Measurements from ENCODE around the gene TACC2.
"Not testable (repeated sequence)": the region's sequence is repeated elsewhere in the genome, so short reads cannot be mapped to it uniquely, and the experiment has no call there.

Gene TACC2

DNA sequence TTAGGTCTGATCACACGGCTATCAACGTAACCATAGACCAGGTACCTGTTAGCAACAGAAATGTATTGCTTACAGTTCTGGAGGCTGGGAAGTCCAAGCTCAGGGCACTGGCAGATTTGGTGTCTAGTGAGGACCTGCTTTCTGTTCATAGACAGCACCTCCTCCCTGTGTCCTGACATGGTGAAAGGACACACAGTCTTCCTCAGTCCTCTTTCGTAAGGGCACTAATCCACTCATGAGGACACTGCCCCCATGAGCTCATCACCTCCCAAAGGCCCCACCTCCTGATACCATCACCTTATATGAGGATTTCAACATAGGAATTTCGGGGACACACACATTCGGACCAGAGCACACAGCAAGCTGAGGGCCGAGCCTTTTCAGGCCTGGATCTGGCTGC is 210.7 kb downstream of the TACC2 start:
- DNase-seq, result no peak

DNA sequence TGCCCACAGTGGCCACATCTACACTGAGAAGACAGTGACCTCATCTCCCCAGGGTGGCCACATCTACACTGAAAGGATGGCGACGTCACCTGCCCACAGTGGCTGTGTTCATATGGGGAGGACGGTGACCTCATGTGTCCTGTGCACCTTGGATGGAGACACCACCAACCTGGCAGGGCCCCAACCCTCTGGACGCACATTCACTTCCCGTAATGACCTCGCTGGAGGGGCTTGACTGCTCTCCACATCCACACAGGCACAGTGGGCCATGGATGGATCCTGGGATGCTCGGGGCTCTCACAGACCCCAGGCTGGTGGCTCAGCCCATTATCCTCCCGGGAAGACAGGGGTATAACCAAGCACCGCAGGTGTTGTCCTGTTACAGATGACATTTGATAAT is 212.4 kb downstream of the TACC2 start:
- no peak for DNase-seq

DNA sequence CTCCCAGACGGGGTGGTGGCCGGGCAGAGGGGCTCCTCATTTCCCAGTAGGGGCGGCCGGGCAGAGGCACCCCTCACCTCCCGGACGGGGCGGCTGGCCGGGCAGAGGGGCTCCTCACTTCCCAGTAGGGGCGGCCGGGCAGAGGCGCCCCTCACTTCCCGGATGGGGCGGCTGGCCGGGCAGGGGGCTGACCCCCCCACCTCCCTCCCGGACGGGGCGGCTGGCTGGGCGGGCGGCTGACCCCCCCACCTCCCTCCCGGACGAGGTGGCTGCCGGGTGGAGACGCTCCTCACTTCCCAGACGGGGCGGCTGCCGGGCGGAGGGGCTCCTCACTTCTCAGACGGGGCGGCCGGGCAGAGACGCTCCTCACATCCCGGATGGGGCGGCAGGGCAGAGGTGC is 214.2 kb downstream of the TACC2 start:
- DNase-seq, result not testable (repeated sequence)

DNA sequence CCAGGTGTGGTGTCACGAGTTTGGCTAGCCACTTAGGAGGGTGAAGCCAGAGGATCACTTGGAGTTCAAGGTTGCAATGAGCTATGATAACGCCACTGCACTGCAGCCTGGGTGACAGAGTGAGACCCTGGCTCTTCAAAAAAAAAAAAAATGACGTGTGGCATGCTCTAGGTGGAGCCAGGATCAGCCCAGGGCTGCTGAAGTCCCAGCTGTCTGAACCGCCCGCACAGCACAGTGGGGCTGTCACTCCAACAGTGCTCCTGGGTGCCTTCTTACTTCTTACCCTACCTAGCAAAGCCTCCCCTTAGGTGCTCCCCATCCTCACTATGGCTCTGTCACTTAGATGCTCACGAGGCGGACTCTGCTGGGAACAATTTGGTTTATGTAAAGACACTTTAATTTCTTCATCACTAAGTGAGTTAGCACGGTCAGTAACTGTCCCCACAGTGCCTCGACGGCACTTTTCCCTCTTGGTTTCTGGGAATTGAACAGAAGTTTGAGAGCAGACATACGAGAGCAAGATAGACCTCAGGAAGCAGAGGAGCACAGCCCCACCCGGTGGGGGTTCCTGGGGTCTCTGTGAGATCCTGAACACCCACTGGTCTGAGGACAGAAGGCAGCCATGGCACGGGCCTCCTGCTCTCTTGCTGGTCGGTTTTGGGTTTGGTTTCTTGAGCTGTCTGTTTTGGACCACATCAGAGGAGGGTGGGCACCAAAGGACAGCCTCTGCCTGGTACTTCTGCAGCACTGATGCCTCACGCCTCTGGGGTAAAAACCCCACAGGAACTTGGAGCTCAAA is 215.9 kb downstream of the TACC2 start:
- no peak for DNase-seq

DNA sequence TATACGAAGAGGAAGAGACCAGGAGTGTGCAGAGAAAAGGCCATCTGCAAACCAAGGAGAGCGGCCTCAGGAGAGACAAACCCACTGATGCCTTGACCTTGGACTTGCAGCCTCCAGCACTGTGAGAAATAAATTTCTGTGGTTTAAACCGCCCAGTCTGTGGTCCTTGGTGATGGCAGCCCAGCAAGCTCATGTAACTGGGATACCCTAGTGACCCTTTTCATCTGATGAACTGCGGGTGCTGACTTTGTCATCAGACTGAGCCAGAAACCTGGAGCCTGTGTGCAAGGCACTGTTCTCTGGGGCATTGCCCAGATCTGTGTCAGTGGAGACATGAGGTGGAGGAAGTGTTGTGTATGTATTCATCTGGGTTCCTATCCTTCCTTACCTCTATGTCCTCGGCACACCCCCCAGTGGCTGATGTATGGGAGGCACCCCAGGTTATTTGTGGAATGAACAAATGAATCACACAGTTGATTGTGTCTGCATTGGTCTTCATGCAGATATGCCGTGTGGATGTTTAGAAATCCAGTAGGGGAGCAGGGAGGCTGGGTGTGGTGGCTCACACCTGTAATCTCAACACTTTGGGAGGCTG is 217.6 kb downstream of the TACC2 start:
- no peak for DNase-seq

DNA sequence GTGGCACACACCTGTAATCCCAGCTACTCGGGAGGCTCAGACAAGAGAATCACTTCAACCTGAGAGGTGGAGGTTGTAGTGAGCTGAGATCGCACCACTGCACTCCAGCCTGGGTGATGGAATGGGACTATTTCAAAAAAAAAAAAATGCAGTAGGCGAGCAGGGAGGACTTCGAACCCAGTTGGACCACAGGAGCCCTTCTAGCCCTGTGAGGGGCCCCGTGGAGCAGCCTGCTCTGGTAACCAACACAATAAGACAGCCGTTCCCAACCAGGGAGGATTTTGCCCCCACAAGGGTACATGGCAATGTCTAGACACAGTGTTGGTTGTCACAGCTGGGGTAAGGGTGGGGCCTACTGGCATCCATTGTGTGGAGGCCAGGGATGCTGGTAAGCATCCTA is 218.2 kb downstream of the TACC2 start:
- no peak for DNase-seq

DNA sequence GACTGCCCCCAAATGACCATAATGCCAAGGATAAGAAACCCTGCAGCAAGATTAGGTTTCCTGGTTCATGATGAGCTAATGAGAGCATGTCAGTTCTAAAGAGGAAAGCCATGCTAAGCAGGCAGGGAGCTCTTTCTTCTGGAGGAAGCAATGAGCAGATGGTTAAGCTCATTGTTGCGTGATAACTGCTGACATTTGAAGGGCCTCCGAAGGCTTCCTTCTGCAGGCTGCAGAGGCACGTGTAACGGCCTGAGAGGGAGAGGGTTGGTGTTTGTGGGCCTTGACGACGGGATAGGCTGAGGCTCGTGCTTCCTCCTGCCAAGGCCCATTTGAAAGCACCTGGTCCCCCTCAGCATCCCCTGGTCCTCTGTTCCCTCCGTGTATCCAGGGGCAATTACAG is 218.6 kb downstream of the TACC2 start:
- DNase-seq, result no peak

DNA sequence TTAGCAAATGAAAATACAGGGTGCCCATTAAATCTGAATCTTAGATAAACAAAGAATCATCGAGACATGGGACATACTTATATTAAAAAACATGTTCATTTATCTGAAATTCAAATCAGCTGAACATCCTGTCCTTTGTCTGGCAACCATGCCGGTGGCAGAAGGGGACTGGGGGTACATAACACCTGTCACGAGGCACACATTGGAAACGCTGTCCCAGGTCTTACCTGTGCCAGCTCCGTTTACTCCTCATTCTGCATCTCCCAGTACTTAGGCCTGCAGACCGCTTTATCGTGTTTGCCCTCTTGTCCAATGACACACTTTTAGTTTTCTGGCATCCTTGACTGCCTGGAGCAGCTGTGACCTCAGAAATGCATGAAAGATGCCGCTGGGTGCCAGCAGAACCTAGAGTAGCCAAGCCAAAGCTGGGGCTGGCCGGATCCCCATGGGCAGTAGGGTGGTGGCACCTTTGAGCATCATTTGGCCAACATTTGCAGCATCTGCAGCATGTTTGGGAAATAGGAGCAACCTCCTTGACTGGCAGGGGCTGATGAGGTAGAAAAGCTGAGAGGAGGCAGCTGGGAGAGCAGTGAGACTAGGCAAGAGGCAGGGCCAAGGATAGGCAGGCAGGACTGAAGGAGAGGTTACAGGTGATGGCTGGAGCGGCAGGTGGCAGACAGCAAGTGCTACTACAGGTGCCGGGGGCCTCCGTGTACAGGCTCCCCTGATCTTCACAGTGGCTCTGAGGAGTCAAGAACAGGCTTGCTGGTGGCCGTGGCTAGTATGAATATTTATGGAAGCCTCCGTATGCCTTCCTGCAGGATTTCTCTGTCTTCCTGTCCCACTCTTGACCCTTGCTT is 219.8 kb downstream of the TACC2 start:
- no peak for DNase-seq

DNA sequence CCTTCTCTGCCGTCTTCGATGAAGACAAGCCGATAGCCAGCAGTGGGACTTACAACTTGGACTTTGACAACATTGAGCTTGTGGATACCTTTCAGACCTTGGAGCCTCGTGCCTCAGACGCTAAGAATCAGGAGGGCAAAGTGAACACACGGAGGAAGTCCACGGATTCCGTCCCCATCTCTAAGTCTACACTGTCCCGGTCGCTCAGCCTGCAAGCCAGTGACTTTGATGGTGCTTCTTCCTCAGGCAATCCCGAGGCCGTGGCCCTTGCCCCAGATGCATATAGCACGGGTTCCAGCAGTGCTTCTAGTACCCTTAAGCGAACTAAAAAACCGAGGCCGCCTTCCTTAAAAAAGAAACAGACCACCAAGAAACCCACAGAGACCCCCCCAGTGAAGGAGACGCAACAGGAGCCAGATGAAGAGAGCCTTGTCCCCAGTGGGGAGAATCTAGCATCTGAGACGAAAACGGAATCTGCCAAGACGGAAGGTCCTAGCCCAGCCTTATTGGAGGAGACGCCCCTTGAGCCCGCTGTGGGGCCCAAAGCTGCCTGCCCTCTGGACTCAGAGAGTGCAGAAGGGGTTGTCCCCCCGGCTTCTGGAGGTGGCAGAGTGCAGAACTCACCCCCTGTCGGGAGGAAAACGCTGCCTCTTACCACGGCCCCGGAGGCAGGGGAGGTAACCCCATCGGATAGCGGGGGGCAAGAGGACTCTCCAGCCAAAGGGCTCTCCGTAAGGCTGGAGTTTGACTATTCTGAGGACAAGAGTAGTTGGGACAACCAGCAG is 221.7 kb downstream of the TACC2 start:
- no peak for DNase-seq

DNA sequence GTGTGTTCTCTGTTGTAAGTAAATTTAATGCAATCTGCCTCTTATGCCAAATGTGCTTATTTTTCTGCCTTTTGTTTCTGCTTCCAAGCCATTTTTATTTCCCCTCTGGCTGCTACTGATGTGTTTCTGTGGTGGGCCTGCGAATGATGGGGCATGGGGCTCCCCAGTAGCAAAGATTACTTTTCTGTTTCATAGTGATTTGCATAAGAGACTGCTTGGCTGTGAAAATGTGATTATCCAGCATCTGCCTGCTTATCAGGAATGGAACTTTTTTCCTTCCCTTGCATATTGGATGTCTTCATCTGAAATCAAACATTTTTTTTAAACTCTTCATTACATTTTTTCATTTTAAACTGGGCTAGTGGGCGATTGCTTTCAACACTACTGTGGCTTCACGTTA is 224.4 kb downstream of the TACC2 start:
- DNase-seq, result no peak

DNA sequence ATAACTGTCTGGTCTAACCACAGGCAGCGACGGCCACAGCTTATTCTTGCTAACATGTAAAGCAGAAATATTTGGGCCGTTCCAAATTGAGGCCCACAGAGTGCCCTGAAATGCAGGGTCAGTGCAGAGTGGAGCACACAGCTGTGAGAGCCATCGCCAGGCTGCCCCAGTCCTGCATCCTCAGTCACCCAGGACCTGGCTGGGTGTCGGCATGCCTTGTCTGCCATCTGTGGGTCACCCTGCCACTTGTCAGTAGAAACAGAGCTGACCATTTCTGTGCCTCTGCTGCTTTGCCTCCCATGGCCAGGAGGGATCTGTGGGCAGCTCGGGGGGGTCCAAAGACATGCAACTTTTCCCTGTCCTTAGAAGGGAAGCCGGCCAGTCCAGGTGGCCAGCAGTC is 224.8 kb downstream of the TACC2 start:
- DNase-seq, result no peak

DNA sequence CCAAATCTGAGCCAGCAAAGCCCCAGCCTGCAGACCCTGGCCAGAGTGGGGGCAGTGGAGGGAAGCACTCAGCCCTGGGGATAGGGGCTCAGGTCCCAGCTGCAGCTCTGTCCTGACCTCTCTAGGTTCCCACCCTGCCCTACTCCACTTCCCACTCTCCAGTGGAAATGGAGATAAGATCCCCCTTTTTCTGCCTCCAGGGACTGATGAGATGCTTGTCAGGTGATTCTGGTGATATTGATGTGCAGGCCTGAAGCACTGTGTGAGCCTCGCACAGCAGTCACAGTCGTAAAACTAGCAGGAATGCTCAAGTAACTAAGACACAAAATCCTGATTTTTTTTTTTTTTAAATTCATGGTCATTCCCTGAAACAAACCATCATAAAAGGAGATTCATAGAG is 227.1 kb downstream of the TACC2 start:
- DNase-seq, result no peak

DNA sequence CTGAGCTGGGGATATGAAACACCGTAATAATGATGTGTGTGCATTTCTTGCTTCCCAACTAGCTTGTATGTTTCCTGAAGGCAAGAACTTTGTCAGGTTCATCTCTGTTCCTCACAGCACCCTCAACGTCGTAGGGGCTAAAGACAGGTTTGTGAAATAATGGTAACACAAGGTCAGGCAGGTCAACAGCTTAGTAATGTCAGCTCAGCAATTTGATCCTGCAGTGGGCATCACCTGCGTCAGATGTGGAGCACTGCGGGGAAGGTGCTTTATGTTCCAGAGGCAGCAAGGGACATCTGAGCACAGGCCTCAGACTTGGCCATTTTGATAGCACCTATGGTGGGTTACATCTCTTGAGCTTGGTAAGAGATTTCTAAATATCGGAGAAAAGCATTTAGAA is 230.4 kb downstream of the TACC2 start:
- DNase-seq, result no peak

DNA sequence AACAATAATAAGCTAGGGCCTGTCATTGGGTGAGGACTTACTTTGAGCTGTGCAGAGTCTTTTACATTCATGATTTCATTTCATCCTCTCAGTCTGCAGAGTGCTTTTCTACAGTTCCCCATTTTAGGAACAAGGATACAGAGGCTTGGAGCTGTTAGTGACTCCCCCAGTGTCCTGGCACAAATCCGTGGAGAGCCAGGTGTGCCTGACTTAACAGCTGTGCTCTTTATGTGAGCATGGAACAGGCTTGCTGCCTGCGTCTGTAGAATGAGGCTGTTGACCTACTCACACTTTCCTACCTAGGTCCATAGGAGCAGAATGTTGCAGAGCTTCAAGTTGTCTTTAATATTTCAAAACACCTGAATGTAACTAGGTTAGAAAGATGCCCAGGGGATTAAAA is 231.8 kb downstream of the TACC2 start:
- no peak for DNase-seq

DNA sequence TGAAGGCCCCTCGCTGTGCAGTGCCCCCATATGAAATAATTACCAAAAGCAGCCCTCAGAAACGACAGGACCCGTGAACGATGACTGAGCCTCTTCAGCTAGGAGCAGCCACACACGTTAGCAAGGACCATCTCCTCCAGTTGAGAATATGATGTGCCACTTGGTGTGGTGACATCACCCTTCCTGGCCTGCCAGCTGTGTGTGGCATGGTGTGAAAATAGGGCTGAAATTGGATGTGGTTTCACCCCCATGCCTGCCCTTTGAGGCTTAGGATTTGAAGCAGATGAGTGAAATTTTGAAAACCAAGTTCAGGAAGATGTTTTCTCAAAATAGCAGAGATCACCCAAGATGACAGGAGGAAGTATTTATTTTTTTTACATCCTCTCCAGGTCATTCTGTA is 233.0 kb downstream of the TACC2 start:
- no peak for DNase-seq

DNA sequence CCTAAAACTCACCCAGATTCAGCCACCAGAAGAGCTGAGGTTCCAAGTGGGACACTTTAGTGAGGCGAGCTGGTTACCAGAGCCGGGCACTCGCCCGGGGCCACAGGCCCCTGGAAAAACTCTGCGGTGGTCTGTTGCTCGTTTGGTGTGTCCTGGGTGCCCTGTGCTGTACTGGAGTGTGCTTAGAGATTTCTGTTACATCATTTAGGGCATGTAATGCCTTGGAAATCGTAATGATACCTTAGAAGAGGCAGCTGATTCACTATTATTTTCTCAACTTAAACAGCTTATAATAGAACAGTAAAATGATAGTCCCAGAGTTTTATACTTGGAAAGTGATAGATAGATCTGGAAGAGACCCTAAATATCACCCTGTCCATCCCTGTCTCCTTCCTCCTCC is 233.7 kb downstream of the TACC2 start:
- no peak for DNase-seq

DNA sequence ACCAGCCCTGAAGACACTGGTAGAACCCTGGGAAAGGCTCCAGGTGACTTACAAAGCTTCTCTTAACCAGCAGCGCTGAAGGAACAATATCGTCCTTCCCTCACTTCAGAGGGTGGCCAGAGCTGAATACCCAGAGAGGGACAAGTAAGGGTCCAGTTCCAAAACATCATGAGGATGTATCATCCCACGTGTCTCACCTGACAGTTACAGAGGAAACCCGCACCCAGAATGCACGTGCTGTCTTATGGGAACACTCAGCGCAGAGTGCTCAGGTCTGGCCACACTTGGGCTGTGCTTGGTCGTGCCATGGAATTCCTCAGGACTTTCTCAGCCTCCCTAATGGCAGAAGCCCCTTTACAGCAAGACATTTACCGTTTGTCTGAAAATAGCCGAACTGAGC is 235.2 kb downstream of the TACC2 start:
- no peak for DNase-seq

DNA sequence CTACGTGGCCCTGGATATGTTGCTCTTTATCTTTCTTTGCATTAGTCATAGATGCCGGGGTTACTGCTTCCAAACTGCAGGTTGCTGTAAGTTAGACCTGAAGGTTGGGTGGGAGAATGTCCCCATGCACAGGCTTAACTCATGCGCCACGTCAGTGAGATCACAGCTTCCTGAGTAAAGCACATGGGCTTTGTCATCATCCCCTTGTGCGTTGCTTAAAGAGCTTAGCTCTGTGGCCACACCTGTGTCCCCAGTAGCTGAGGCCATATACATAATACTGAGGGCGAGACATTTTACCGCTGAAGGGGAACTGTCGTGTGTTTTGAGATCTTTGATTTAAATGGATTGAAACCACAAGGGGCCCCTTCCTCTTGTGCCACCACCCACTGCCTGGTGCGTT is 236.4 kb downstream of the TACC2 start:
- DNase-seq, result no peak

DNA sequence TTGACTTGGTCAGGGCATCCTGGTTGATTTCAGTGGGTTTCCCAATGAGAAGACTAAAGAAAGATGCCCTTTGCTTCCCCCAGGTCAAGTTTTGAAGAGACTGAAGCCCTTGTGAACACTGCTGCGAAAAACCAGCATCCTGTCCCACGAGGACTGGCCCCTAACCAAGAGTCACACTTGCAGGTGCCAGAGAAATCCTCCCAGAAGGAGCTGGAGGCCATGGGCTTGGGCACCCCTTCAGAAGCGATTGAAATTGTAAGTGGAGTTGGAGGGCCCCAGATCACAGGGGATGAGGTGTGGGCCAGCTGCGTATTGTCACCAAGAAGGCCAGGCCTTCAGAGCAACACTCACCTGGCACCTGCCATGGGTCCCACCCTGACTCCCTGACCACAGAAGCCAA is 238.8 kb downstream of the TACC2 start:
- no peak for DNase-seq

DNA sequence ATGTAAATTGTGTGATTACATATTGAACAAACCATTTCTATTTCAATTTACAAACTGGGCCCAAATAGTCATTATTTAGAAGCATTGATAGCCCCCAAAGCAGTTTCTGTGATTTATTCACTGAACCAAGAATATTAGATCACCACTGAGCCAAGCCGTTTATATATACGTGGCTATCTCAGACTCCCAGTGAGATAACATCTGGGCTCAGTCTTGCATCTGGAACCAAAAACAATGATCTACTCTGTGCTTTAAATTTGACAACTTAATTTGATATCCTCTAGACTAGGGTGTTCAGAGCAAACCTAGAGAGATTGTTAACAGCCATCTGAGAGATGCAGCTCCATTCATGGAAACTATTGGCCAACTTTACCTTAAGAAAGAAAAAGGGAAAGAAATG is 240.7 kb downstream of the TACC2 start:
- DNase-seq, result no peak

DNA sequence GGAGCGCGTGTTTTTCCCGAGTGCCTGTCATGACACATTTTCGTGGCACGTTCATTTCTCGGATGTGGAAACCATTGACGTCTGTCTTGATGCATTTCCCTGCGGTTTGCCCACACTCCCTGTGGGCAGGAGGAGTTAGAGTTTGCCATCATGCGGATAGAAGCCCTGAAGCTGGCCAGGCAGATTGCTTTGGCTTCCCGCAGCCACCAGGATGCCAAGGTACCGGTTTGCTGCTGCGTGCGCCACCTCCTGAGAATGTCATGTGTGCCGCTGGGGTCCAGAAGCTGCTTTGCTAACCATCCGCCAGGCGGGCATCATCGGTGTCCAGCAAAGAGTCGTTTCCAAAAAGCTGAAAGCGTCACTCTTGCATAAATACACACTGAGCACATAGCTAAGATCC is 241.3 kb downstream of the TACC2 start:
- no peak for DNase-seq

DNA sequence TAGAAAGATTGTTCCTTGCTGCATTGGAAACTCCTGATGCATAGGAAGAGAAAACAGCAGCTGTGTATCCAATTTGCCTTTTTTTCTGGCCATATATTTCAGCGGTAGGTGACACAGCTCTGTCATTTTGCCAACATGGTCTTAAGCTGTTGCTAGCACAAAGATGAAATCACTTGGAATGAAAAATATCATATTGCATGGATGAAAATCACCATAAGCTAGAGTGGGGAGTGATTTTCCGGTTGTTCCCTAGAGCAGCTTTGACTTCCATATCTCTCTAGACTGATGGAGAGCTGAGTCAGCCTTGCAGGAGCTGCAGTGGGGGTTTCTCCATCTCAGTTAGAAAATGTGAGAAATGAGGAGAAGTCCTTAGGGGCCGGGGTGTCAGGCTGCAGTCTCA is 243.8 kb downstream of the TACC2 start:
- no peak for DNase-seq

DNA sequence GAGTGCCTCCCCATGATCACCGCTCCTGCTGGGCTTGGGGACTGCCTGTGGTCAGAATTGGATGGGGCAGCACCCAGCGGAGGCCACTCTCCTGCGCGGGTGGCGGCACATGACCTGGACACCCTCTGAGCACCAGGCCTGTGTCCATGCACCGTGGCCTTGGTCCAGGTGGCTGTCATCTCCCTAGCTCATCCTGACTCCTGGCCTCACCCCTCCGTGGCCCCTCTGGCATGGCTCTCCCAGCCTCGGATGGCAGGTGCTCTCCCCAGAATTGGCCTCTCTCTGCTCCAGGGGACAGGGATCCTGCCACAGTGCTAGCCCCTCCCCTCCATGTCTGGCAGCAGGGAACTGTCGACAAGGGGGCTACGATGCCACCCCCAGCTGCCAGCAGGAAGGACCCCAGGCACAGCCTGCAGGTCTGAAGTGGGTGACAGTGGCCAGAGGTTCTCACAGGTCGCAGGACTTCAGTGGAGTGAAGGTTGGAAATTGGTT is 244.9 kb downstream of the TACC2 start:
- no peak for DNase-seq
